Thyroid gland (tissue), 4 donors: ENCODE results near the gene CILP2. TPM values are rescaled to one million over a fixed set of nuclear protein-coding genes. Genes with fewer than 3 reads are reported as not detected.

Experiments
- DNase-seq, 2 donors: peaks; one replicate each; pipeline ENCODE4 v3.0.0-alpha.2; 2019
- H3K27ac ChIP-seq, 3 donors: fragments of 200-600 bp; sonication (generic); 1 replicate in 2 of 3; 2 replicates in 1 of 3; pipeline ENCODE4 v1.5.1; 2016 to 2019; ENCODE audit warnings: mild to moderate bottlenecking in 1 of 3, moderate library complexity in 1 of 3
- H3K27me3 ChIP-seq: fragments of 200-600 bp; sonication (generic); one replicate; pipeline ENCODE4 v1.5.1; 2019
- H3K36me3 ChIP-seq, 2 donors: fragments of 200-600 bp; sonication (generic); one replicate each; pipeline ENCODE4 v1.5.1; 2016 to 2019
- H3K4me1 ChIP-seq, 2 donors: fragments of 200-600 bp; sonication (generic); one replicate each; pipeline ENCODE4 v1.5.1; 2017 to 2019
- H3K4me3 ChIP-seq, 3 donors: fragments of 200-600 bp; sonication (generic); replicated peaks in 1 of 3; 1 replicate in 2 of 3; 2 replicates in 1 of 3; pipeline ENCODE4 v1.5.1; 2016; ENCODE audit warnings: mild to moderate bottlenecking in 1 of 3
- H3K9me3 ChIP-seq: fragments of 200-600 bp; sonication (generic); one replicate; pipeline ENCODE4 v1.5.1; 2017
- POLR2A ChIP-seq, 2 donors: fragments of 450-650 bp; IDR thresholded peaks; one replicate each; pipeline ENCODE4 v1.6.1; 2017; ENCODE audit warnings: antibody characterized with exemption in 2 of 2, mild to moderate bottlenecking in 2 of 2, moderate library complexity in 1 of 2
- WGBS, 2 donors: methylation state at CpG; one replicate each; pipeline ENCODE4 v1.1.5; 2017; 5-methylcytosine and 5-hydroxymethylcytosine counted together
- intact Hi-C: fragments of 100-400 bp; cut with DNase I; formaldehyde crosslinking; loops from one replicate; pipeline ENCODE4 v1.15.1; 2023
- total RNA-seq, 4 donors: library from RNA; depleted of rRNA; stranded (reverse); fragments of >200 nt; gene quantifications; one replicate each; pipeline ENCODE4 v1.2.3, GENCODE V29; 2016
- TF ChIP-seq, protein P1 (sequence below), 6 experiments: fragments of 200-600 bp in 3 of 6; fragments of 450-650 bp in 3 of 6; sonication (generic) in 3 of 6; IDR thresholded peaks; one replicate each; pipeline ENCODE4 v1.5.1; 2016 to 2019; ENCODE audit warnings: antibody characterized with exemption in 6 of 6, mild to moderate bottlenecking in 2 of 6, inconsistent platforms in 1 of 6, moderate library complexity in 1 of 6

CILP2 gene
- total RNA-seq, 4 donors from 2014 or later, result 0.63 to 4.2 (median 2.4) TPM

DNA sequence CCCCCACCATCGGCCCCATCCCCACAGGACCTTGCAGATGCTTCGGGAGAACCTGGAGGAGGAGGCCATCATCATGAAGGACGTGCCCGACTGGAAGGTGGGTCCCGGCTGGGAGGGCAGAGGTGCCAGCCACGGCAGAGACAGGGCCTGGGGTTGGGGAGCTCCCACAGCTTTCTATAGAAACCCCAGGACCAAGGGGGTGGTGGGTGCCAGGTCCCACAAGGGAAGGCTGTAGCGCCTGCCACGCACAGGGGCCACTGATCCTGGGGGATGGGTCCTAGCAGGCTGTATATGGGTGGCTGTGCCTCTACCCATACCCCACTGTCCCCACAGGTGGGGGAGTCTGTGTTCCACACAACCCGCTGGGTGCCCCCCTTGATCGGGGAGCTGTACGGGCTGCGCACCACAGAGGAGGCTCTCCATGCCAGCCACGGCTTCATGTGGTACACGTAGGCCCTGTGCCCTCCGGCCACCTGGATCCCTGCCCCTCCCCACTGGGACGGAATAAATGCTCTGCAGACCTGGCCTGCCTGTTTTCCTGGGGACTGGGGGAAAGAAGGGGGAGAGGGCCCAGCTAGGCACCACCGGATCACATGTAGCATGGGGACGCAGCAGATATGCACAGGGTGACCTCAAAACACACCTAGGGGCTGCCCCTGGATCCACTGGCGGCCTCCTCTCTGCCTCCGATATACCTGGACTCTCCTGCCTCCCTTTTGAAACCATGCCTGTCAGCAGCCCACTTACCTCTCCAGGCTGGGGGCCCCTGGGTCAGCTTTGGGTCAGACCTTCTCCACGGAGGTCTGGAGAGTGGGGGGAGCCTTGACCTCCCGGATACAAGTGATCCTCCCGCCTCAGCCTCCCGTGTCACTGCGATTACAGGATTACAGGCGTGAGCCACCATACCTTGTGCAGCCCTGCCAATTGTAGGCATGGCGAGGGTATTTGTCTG lies 10.1 kb upstream of the CILP2 start:
- no peak for DNase-seq
- peaks cover 7% of the 10 kb centered on the region in 2 donors for H3K36me3 ChIP-seq
- H3K9me3 ChIP-seq, result no peaks in the 10 kb centered on the region
- no peaks in the 10 kb centered on the region for H3K27me3 ChIP-seq
- peaks cover 20 to 31% of the 10 kb centered on the region in 2 donors for H3K4me1 ChIP-seq
- WGBS, 2 donors, result 94 to 96% methylated on average over 14 to 25 of the region's 27 CpGs
- intact Hi-C loops, result no loop called here
- no peak overlapping the region for H3K4me3 ChIP-seq
- TF ChIP-seq POLR2A (IDR thresholded peaks at IDR 0.05), result no peak
- TF ChIP-seq, protein P1, sequence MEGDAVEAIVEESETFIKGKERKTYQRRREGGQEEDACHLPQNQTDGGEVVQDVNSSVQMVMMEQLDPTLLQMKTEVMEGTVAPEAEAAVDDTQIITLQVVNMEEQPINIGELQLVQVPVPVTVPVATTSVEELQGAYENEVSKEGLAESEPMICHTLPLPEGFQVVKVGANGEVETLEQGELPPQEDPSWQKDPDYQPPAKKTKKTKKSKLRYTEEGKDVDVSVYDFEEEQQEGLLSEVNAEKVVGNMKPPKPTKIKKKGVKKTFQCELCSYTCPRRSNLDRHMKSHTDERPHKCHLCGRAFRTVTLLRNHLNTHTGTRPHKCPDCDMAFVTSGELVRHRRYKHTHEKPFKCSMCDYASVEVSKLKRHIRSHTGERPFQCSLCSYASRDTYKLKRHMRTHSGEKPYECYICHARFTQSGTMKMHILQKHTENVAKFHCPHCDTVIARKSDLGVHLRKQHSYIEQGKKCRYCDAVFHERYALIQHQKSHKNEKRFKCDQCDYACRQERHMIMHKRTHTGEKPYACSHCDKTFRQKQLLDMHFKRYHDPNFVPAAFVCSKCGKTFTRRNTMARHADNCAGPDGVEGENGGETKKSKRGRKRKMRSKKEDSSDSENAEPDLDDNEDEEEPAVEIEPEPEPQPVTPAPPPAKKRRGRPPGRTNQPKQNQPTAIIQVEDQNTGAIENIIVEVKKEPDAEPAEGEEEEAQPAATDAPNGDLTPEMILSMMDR (IDR thresholded peaks at IDR 0.05), result no peak
- H3K27ac ChIP-seq, result no peak overlapping the region

DNA sequence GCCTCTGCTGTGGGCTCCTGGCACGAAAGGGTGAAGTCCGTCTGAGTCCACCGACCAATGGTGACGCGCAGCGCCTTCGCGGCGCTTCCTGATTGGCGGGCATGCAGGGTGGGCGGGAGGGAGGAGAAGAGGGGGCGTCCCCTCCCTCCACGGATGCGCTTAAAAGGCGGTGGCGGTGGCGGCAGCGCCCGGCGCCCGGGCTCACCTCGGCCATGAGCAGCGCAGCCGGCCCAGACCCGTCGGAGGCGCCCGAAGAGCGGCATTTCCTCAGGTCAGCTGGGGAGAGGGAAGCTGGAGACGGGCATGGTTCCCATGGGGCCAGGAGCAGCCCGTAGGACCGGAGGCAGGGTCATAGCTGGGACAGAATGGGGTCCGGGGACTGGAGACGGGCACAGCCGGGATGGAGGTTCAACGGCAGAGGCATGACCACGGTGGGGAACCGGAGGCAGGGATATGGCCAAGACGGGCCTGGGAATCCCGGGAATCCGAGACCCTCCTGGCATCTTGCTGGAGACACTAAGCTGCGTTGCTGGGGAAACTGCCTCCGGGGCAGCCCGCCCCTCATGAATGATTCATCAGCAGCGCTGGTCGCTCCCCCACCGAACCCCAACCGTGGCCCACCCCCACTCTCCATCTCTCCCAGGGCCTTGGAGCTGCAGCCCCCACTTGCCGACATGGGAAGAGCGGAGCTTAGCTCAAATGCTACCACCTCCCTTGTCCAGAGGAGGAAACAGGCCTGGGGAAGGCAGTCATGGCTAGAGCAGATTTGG lies 9.2 kb upstream of the CILP2 start, which contains the start of gene YJEFN3:
YJEFN3 (plus strand) TSS at position 191 of the 770 bp plus-strand sequence; CDS start at position 213, 22 bp downstream.
- DNase-seq, result no peak
- Histone ChIP-seq H3K36me3 (peaks cover 7% of the 10 kb centered on the region in 2 donors), H3K27ac (no peak within 1 kb of the TSS), H3K9me3 (no peaks in the 10 kb centered on the region), H3K4me1 (peaks cover 20 to 31% of the 10 kb centered on the region in 2 donors), H3K4me3 (no peak within 1 kb of the TSS), H3K27me3 (no peaks in the 10 kb centered on the region)
- no peak for TF ChIP-seq POLR2A (IDR thresholded peaks at IDR 0.05)
- TF ChIP-seq, protein P1 (IDR thresholded peaks at IDR 0.05), result no peak
- WGBS, 2 donors, result 73 to 78% methylated on average over 46 to 50 of the region's 50 CpGs
- intact Hi-C loops, result no loop called here

DNA sequence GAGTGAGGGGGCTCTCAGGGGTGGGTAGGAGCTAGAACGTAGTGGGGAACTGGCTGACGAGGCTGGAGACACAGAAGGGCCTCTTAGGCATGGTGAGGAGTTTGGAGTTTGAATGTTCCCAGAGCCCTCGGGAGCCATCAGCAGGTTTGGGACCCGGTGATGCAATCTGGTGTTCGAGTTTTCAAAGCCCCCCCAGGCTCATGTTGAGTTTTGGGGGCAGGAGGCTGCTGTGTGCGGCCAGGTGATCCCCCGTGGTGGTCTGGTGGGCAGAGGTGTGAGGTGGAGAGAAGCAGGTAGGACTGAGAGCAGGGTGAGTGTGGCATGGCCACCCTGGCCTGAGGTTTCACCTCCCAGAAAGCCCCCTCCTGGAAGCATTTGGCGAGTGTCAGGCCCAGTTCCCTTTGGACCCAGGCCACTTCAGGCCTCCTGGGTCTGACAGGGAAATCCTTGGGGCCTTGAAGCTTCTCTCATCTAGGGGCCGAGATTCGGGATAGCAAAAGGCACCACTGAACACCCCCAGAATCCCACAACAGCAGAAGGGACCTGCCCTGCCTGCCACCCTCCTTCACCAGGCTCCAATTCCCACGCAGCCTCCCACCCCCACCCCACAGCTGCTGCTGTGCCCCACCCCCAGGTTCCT lies 8.2 kb upstream of the CILP2 start:
- peaks cover 4 to 7% of the 10 kb centered on the region in 2 donors for H3K36me3 ChIP-seq
- WGBS, 2 donors, result 76 to 79% methylated on average over 7 to 11 of the region's 11 CpGs
- TF ChIP-seq, protein P1 (IDR thresholded peaks at IDR 0.05), result no peak
- TF ChIP-seq POLR2A (IDR thresholded peaks at IDR 0.05), result no peak
- intact Hi-C loops, result no loop called here
- no peak overlapping the region for H3K27ac ChIP-seq
- no peak overlapping the region for H3K4me3 ChIP-seq
- no peak for DNase-seq
- peaks cover 20 to 31% of the 10 kb centered on the region in 2 donors for H3K4me1 ChIP-seq
- H3K9me3 ChIP-seq, result no peaks in the 10 kb centered on the region
- H3K27me3 ChIP-seq, result no peaks in the 10 kb centered on the region

DNA sequence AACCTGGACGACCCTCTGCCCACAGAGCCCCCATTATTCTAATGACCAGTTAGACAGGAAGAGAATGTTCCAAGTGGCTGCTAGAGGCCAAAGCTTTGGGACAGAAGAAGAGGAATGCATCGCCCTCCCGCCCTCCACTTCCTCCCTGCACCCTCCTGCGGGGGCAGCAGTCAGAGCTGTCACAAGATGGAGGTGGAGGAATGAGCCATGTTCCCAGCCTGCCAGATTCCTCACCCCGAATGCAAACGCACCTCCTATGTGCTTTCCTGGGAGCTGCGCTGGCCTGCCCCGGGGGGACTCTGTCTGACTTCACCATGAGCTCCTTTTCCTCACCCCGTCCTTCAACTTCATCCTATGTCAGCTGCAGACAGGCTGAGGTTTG lies 7.7 kb upstream of the CILP2 start:
- H3K4me1 ChIP-seq, result peaks cover 17 to 26% of the 10 kb centered on the region in 2 donors
- no peaks in the 10 kb centered on the region for H3K9me3 ChIP-seq
- H3K4me3 ChIP-seq, result no peak overlapping the region
- peaks cover 4 to 7% of the 10 kb centered on the region in 2 donors for H3K36me3 ChIP-seq
- intact Hi-C loops, result no loop called here
- TF ChIP-seq POLR2A (IDR thresholded peaks at IDR 0.05), result no peak
- TF ChIP-seq, protein P1 (IDR thresholded peaks at IDR 0.05), result no peak
- H3K27ac ChIP-seq, result no peak overlapping the region
- WGBS, 2 donors, result 64% methylated on average over 9 of the region's 9 CpGs
- no peak for DNase-seq
- H3K27me3 ChIP-seq, result no peaks in the 10 kb centered on the region
